SK-N-MC (cell line): Measurements from ENCODE around the gene GIMAP7.

Source experiments
- EZH2 ChIP-seq: fragments of 200-600 bp; sonication (generic); IDR thresholded peaks from one replicate; pipeline ENCODE4 v1.6.1; 2017; ENCODE audit warnings: antibody characterized with exemption
- FOXP2 ChIP-seq: optimal IDR thresholded peaks from 2 replicates; pipeline ENCODE3; 2011; ENCODE audit warnings: mild to moderate bottlenecking, moderate library complexity; ENCODE audit not compliant: insufficient read depth; ENCODE audit errors: extremely low read length, control extremely low read depth
- POLR2AphosphoS5 ChIP-seq: IDR thresholded peaks from 2 replicates; pipeline ENCODE4 v1.6.1; 2012; ENCODE audit warnings: mild to moderate bottlenecking, low read depth, low read length, borderline replicate concordance

- TF ChIP-seq POLR2AphosphoS5 (no peak), EZH2 (no peak), FOXP2 (no peak)
These were observed 54.7 kb downstream of the GIMAP7 start for GRCh38 chr7:150569245-150569955.
